NCI-H2196 treated with DMSO at 0.1 percent for 48 hours (cell line): ENCODE data around the gene TPO.
A peak's percentile ranks its signal among the peaks of the same experiment; 100 is the strongest.
"Not testable (repeated sequence)": the region's sequence is repeated elsewhere in the genome, so short reads cannot be mapped to it uniquely, and the experiment has no call there.

ENCODE experiments used
- DNase-seq: peaks from one replicate; lab custom pipeline; 2025; ENCODE audit not compliant: unreplicated experiment; lab: John Stamatoyannopoulos, UW

TPO gene

GRCh38 chr2:1413156-1413710, at the start of gene TPO:
Gene TPO, plus strand, starts transcription at chr2:1413463. Its CDS starts 946 bp downstream, at chr2:1414409.
- no peak for DNase-seq

- DNase-seq, result peak; percentile 5
Measured at GRCh38 chr2:1366546-1367134, 46.6 kb upstream of the TPO start.

- DNase-seq, result no peak
Measured at GRCh38 chr2:1367601-1368000, 45.7 kb upstream of the TPO start.

GRCh38 chr2:1369905-1370304, 43.4 kb upstream of the TPO start:
- no peak for DNase-seq

GRCh38 chr2:1370461-1370860, 42.8 kb upstream of the TPO start:
- DNase-seq, result no peak

GRCh38 chr2:1371082-1371481, 42.2 kb upstream of the TPO start:
- DNase-seq, result no peak

GRCh38 chr2:1373830-1374229, 39.4 kb upstream of the TPO start:
- no peak for DNase-seq

GRCh38 chr2:1374287-1374686, 39.0 kb upstream of the TPO start:
- DNase-seq, result no peak

- no peak for DNase-seq
Measured at GRCh38 chr2:1375794-1376193, 37.5 kb upstream of the TPO start.

- no peak for DNase-seq
Measured at GRCh38 chr2:1377473-1377872, 35.8 kb upstream of the TPO start.

GRCh38 chr2:1378456-1379150, 34.7 kb upstream of the TPO start:
- no peak for DNase-seq

GRCh38 chr2:1381644-1382043, 31.6 kb upstream of the TPO start:
- no peak for DNase-seq

- DNase-seq, result not testable (repeated sequence)
Measured at GRCh38 chr2:1387954-1388725, 25.1 kb upstream of the TPO start.

GRCh38 chr2:1390118-1390517, 23.1 kb upstream of the TPO start:
- DNase-seq, result not testable (repeated sequence)

- no peak for DNase-seq
Measured at GRCh38 chr2:1393321-1393720, 19.9 kb upstream of the TPO start.

GRCh38 chr2:1394709-1395408, 18.4 kb upstream of the TPO start:
- no peak for DNase-seq

- DNase-seq, result no peak
Measured at GRCh38 chr2:1397350-1397749, 15.9 kb upstream of the TPO start.

GRCh38 chr2:1398191-1398590, 15.1 kb upstream of the TPO start:
- no peak for DNase-seq

GRCh38 chr2:1400943-1401735, 12.1 kb upstream of the TPO start:
- DNase-seq, result no peak

- DNase-seq, result no peak
Measured at GRCh38 chr2:1402064-1402463, 11.2 kb upstream of the TPO start.
